SK-N-SH treated with all-trans-retinoic acid at 6 μM for 48 hours (cell line): ENCODE results near the gene PVALB.

Experiments used
- ATAC-seq: fragments of 200-7000 bp; cut with Tn5 transposase; 3 replicates; pipeline ENCODE4 v1.9.1; 2020; ENCODE audit warnings: mild to moderate bottlenecking, moderate library complexity
- ARNTL ChIP-seq: fragments of 450-650 bp; formaldehyde crosslinking; IDR thresholded peaks from 2 replicates; pipeline ENCODE4 v1.5.0; 2020; ENCODE audit warnings: low read depth, mild to moderate bottlenecking, moderate library complexity, borderline replicate concordance
- CSDC2 ChIP-seq: fragments of 250-450 bp; sonication (Bioruptor Pico); IDR thresholded peaks from 2 replicates; pipeline ENCODE4 v1.5.0; 2020; ENCODE audit warnings: mild to moderate bottlenecking, moderate library complexity
- ESRRG ChIP-seq: fragments of 250-450 bp; sonication (Bioruptor Pico); IDR thresholded peaks from 2 replicates; pipeline ENCODE4 v1.6.1; 2021; ENCODE audit warnings: mild to moderate bottlenecking
- GLIS3 ChIP-seq: fragments of 250-450 bp; sonication (Bioruptor Pico); IDR thresholded peaks from 2 replicates; pipeline ENCODE4 v1.5.0; 2020; ENCODE audit warnings: mild to moderate bottlenecking, moderate library complexity
- ISL1 ChIP-seq: fragments of 250-450 bp; sonication (Bioruptor Pico); IDR thresholded peaks from 2 replicates; pipeline ENCODE4 v2.1.2; 2022; ENCODE audit warnings: mild to moderate bottlenecking, moderate library complexity
- OSR1 ChIP-seq: fragments of 250-450 bp; sonication (Bioruptor Pico); IDR thresholded peaks from 2 replicates; pipeline ENCODE4 v1.8.0; 2022; ENCODE audit warnings: moderate library complexity, mild to moderate bottlenecking, inconsistent platforms
- PPARA ChIP-seq: fragments of 250-450 bp; sonication (Bioruptor Pico); IDR thresholded peaks from 2 replicates; pipeline ENCODE4 v1.5.0; 2020; ENCODE audit warnings: mild to moderate bottlenecking, borderline replicate concordance
- RARB ChIP-seq: fragments of 250-450 bp; sonication (Bioruptor Pico); IDR thresholded peaks from 2 replicates; pipeline ENCODE4 v1.8.0; 2021; ENCODE audit warnings: mild to moderate bottlenecking, moderate library complexity
- TCF4 ChIP-seq: fragments of 250-450 bp; sonication (Bioruptor Pico); IDR thresholded peaks from 2 replicates; pipeline ENCODE4 v1.8.0; 2021; ENCODE audit warnings: mild to moderate bottlenecking, moderate library complexity, borderline replicate concordance
- TOX ChIP-seq: fragments of 250-450 bp; sonication (Bioruptor Pico); IDR thresholded peaks from 2 replicates; pipeline ENCODE4 v1.8.0; 2021; ENCODE audit warnings: mild to moderate bottlenecking, moderate library complexity, borderline replicate concordance
- ZC3H10 ChIP-seq: fragments of 250-450 bp; sonication (Bioruptor Pico); IDR thresholded peaks from 2 replicates; pipeline ENCODE4 v1.5.1; 2021; ENCODE audit warnings: mild to moderate bottlenecking, moderate library complexity
- ZFP3 ChIP-seq: fragments of 250-450 bp; sonication (Bioruptor Pico); IDR thresholded peaks from 2 replicates; pipeline ENCODE4 v1.5.0; 2020; ENCODE audit warnings: mild to moderate bottlenecking, moderate library complexity
- ZFP30 ChIP-seq: fragments of 450-650 bp; formaldehyde crosslinking; IDR thresholded peaks from 2 replicates; pipeline ENCODE4 v1.5.0; 2022; ENCODE audit warnings: mild to moderate bottlenecking, moderate library complexity
- ZNF565 ChIP-seq: fragments of 450-650 bp; formaldehyde crosslinking; conservative IDR thresholded peaks from 2 replicates; pipeline ENCODE4 v1.5.0; 2020; ENCODE audit warnings: low read depth, mild to moderate bottlenecking, moderate library complexity
- ZNF70 ChIP-seq: fragments of 450-650 bp; formaldehyde crosslinking; IDR thresholded peaks from 2 replicates; pipeline ENCODE4 v1.5.0; 2020; ENCODE audit warnings: mild to moderate bottlenecking, moderate library complexity
- ZNF8 ChIP-seq: fragments of 450-650 bp; formaldehyde crosslinking; IDR thresholded peaks from 2 replicates; pipeline ENCODE4 v1.5.0; 2020; ENCODE audit warnings: mild to moderate bottlenecking, moderate library complexity
- TF ChIP-seq, protein P1 (sequence below): fragments of 250-450 bp; sonication (Bioruptor Pico); IDR thresholded peaks from 2 replicates; pipeline ENCODE4 v1.8.0; 2021; ENCODE audit warnings: low read depth, mild to moderate bottlenecking, moderate library complexity, borderline replicate concordance
- TF ChIP-seq, protein P2 (sequence below): fragments of 250-450 bp; sonication (Bioruptor Pico); IDR thresholded peaks from 2 replicates; pipeline ENCODE4 v1.8.0; 2020; ENCODE audit warnings: mild to moderate bottlenecking, moderate library complexity, borderline replicate concordance
- TF ChIP-seq, protein P3 (sequence below): fragments of 250-450 bp; sonication (Bioruptor Pico); IDR thresholded peaks from 2 replicates; pipeline ENCODE4 v1.5.1; 2021; ENCODE audit warnings: mild to moderate bottlenecking, moderate library complexity
- TF ChIP-seq, protein P4 (sequence below): fragments of 250-450 bp; sonication (Bioruptor Pico); IDR thresholded peaks from 2 replicates; pipeline ENCODE4 v1.5.1; 2020; ENCODE audit warnings: low read depth, mild to moderate bottlenecking, moderate library complexity
- TF ChIP-seq, protein P5 (sequence below): fragments of 250-450 bp; sonication (Bioruptor Pico); IDR thresholded peaks from 2 replicates; pipeline ENCODE4 v1.5.0; 2020; ENCODE audit warnings: mild to moderate bottlenecking, moderate library complexity

Gene PVALB

DNA sequence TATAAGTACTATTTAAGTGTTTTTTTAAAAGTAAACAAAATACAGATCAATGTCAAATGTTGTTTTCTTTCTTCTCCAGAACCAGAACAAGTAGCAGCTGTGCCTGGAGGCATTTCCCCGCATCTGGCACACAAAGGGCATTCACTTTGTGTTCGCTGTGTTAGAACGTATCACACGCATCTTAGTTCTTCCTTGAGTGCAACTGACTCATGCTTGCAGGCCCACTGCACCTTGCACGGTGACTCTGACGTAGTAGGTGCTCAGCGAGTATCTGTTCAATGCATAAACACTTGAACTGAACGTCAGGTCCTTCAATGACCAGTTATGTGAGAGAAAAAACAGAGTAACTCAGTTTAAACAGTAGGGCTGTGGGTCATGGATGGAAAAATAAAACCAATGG is 44.4 kb downstream of the PVALB start (continued):
- TF ChIP-seq, protein P1, sequence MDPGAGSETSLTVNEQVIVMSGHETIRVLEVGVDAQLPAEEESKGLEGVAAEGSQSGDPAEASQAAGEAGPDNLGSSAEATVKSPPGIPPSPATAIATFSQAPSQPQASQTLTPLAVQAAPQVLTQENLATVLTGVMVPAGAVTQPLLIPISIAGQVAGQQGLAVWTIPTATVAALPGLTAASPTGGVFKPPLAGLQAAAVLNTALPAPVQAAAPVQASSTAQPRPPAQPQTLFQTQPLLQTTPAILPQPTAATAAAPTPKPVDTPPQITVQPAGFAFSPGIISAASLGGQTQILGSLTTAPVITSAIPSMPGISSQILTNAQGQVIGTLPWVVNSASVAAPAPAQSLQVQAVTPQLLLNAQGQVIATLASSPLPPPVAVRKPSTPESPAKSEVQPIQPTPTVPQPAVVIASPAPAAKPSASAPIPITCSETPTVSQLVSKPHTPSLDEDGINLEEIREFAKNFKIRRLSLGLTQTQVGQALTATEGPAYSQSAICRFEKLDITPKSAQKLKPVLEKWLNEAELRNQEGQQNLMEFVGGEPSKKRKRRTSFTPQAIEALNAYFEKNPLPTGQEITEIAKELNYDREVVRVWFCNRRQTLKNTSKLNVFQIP (CRISPR knock-in tag): no peak
- TF ChIP-seq ZFP30 (CRISPR knock-in tag): no peak

DNA sequence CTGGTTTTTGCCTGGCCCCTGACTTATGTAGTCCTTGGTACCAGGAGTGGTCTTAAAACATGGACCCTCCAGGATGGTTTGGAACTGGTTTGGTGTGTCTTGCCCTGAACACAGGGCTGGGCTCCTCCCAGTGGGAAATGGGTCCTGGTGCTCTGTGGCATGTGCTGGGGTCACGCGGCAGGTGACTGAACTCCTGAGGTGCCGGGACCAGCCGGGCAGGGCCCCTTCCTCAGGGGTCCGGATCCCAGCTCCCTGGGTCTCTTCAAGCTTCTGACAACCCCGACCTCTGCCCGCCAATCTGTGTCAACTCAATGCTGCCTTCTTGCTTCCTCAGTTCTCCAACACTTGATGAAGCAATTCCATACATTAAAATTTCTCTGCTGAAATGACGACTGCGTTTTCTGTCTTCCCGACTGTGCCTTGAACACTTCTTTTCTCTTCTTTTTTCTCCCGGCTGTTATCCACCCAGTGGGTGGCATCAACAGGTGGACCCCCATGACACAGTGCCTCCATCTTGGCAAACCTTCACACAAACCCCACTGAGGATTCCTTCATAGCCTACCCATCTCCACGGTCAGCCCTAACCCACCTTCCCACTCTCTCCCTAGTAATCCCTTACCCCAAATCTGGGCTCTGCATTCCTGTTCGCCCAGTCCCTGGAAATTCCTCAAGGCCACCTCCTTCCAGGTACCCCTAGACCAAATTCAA is 45.3 kb downstream of the PVALB start:
- no peak for ATAC-seq

DNA sequence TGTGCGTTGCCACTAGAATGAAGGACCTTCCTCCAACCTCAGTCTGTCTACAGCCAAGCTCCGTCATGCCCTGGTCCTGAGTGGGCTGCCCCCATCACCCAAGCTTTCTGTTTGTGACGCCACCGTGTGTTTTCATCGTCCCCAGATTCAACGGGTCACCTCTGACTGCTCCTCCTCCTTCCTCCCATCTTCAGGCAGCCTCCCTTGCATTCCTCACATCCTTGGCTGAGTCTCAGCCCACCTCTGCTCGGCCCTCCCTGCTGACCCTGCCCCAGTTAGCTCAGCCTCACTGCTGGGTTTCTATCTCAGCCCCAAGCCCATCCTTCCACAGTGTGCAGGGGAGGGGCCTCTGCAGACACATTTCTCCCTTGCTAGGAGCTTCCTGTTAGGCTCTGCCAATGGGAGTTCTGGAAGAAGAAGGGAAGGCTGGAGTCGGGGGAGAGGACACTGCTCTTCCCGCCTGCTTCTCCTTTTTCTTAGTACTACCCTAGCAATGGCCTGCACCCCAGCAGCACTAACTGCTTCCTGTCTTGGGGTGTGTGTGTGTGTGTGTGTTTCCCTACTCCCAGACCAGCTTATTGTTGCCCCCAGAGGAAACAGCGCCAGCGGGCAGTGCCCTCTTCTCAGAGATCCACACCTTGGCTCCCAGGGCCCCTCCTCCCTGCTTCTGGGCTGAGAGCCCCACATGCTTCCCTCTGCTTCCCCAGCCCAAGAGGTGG is 46.2 kb downstream of the PVALB start:
- ATAC-seq: no peak
- no peak for TF ChIP-seq ZFP30 (CRISPR knock-in tag)
- no peak for TF ChIP-seq GLIS3 (CRISPR knock-in tag)
- TF ChIP-seq ZC3H10 (CRISPR knock-in tag): no peak
- TF ChIP-seq ARNTL: no peak
- TF ChIP-seq, protein P2, sequence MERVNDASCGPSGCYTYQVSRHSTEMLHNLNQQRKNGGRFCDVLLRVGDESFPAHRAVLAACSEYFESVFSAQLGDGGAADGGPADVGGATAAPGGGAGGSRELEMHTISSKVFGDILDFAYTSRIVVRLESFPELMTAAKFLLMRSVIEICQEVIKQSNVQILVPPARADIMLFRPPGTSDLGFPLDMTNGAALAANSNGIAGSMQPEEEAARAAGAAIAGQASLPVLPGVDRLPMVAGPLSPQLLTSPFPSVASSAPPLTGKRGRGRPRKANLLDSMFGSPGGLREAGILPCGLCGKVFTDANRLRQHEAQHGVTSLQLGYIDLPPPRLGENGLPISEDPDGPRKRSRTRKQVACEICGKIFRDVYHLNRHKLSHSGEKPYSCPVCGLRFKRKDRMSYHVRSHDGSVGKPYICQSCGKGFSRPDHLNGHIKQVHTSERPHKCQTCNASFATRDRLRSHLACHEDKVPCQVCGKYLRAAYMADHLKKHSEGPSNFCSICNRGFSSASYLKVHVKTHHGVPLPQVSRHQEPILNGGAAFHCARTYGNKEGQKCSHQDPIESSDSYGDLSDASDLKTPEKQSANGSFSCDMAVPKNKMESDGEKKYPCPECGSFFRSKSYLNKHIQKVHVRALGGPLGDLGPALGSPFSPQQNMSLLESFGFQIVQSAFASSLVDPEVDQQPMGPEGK (CRISPR knock-in tag): no peak
- TF ChIP-seq RARB (CRISPR knock-in tag): no peak
- TF ChIP-seq, protein P1 (CRISPR knock-in tag): no peak
- TF ChIP-seq TCF4 (CRISPR knock-in tag): no peak
- no peak for TF ChIP-seq PPARA
- no peak for TF ChIP-seq ZNF70 (CRISPR knock-in tag)
- no peak for TF ChIP-seq TOX (CRISPR knock-in tag)
- no peak for TF ChIP-seq ZNF8 (CRISPR knock-in tag)
- TF ChIP-seq, protein P3, sequence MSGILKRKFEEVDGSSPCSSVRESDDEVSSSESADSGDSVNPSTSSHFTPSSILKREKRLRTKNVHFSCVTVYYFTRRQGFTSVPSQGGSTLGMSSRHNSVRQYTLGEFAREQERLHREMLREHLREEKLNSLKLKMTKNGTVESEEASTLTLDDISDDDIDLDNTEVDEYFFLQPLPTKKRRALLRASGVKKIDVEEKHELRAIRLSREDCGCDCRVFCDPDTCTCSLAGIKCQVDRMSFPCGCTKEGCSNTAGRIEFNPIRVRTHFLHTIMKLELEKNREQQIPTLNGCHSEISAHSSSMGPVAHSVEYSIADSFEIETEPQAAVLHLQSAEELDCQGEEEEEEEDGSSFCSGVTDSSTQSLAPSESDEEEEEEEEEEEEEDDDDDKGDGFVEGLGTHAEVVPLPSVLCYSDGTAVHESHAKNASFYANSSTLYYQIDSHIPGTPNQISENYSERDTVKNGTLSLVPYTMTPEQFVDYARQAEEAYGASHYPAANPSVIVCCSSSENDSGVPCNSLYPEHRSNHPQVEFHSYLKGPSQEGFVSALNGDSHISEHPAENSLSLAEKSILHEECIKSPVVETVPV: no peak
- no peak for TF ChIP-seq CSDC2 (CRISPR knock-in tag)
- TF ChIP-seq, protein P4, sequence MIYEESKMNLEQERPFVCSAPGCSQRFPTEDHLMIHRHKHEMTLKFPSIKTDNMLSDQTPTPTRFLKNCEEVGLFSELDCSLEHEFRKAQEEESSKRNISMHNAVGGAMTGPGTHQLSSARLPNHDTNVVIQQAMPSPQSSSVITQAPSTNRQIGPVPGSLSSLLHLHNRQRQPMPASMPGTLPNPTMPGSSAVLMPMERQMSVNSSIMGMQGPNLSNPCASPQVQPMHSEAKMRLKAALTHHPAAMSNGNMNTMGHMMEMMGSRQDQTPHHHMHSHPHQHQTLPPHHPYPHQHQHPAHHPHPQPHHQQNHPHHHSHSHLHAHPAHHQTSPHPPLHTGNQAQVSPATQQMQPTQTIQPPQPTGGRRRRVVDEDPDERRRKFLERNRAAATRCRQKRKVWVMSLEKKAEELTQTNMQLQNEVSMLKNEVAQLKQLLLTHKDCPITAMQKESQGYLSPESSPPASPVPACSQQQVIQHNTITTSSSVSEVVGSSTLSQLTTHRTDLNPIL (CRISPR knock-in tag): no peak
- no peak for TF ChIP-seq ZNF565 (CRISPR knock-in tag)
- no peak for TF ChIP-seq ISL1 (CRISPR knock-in tag)
- no peak for TF ChIP-seq ESRRG (CRISPR knock-in tag)

More for the DNA sequence above, 45.3 kb downstream of the PVALB start:
- TF ChIP-seq GLIS3 (CRISPR knock-in tag): no peak
- no peak for TF ChIP-seq ISL1 (CRISPR knock-in tag)
- TF ChIP-seq ZFP30 (CRISPR knock-in tag): no peak
- no peak for TF ChIP-seq OSR1 (CRISPR knock-in tag)
- no peak for TF ChIP-seq PPARA
- no peak for TF ChIP-seq RARB (CRISPR knock-in tag)
- TF ChIP-seq TCF4 (CRISPR knock-in tag): no peak
- TF ChIP-seq, protein P3: no peak
- TF ChIP-seq ZC3H10 (CRISPR knock-in tag): no peak
- TF ChIP-seq ZNF565 (CRISPR knock-in tag): no peak
- TF ChIP-seq, protein P5, sequence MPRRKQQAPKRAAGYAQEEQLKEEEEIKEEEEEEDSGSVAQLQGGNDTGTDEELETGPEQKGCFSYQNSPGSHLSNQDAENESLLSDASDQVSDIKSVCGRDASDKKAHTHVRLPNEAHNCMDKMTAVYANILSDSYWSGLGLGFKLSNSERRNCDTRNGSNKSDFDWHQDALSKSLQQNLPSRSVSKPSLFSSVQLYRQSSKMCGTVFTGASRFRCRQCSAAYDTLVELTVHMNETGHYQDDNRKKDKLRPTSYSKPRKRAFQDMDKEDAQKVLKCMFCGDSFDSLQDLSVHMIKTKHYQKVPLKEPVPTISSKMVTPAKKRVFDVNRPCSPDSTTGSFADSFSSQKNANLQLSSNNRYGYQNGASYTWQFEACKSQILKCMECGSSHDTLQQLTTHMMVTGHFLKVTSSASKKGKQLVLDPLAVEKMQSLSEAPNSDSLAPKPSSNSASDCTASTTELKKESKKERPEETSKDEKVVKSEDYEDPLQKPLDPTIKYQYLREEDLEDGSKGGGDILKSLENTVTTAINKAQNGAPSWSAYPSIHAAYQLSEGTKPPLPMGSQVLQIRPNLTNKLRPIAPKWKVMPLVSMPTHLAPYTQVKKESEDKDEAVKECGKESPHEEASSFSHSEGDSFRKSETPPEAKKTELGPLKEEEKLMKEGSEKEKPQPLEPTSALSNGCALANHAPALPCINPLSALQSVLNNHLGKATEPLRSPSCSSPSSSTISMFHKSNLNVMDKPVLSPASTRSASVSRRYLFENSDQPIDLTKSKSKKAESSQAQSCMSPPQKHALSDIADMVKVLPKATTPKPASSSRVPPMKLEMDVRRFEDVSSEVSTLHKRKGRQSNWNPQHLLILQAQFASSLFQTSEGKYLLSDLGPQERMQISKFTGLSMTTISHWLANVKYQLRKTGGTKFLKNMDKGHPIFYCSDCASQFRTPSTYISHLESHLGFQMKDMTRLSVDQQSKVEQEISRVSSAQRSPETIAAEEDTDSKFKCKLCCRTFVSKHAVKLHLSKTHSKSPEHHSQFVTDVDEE: no peak
- no peak for TF ChIP-seq ZFP3 (CRISPR knock-in tag)
- TF ChIP-seq TOX (CRISPR knock-in tag): no peak
- TF ChIP-seq CSDC2 (CRISPR knock-in tag): no peak
